Activated CD8-positive, alpha-beta memory T cell treated with anti-CD3 and anti-CD28 coated beads, Interleukin-2, amount 50 U/mL, for 1 hour (primary cell): ENCODE measurements around the gene RGS16.

ENCODE experiments used
- DNase-seq: peaks from one replicate; pipeline ENCODE4 v3.0.0-alpha.2; 2020; ENCODE audit errors: extremely low read depth

The RGS16 gene

DNA sequence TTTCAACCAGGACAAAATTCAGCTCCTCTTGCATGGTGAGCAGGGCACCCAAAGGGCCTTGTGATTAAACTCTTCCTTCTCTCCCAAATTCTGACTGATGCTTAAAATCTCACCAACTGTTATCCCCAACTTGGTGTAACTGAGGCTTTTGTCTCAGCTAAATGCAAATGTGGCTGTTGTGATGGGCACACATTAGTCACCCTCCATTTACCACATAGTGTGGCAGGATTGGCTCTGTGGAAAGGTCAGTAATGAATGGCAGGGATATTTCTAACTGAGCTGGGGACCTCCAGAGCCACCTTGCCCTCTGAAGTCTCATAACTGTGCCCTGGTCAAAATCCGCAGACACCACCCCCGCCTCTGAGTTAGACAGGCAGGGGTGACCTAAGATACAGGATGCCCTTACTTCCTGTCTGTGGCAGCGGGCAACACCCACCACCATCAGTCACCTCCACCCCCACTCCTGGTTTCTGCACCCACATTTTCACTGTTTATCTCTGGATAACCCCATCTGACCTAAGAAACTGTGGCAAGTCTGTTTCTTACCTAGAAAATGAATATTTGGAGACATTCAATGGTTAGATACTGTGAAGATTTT lies 25.4 kb upstream of the RGS16 start:
- no peak for DNase-seq

DNA sequence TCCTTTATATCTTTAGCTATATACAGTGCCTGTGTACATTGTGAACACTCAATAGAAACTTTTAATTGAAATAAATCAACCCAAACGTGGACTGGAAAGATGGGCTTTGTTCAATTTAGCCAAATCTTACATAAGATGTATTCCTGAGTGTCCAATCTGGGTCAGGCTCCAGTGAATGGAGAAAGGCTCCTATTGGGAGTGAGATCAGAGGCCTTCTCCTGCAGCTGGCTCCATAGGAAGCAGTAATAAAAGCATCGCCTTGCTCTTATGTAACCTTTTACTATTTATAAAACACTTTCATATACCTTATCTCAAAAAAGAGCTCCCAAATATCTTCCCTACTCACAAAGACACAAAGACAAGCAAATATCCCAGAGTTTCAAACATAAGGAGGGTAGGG lies 24.9 kb upstream of the RGS16 start:
- DNase-seq: no peak

DNA sequence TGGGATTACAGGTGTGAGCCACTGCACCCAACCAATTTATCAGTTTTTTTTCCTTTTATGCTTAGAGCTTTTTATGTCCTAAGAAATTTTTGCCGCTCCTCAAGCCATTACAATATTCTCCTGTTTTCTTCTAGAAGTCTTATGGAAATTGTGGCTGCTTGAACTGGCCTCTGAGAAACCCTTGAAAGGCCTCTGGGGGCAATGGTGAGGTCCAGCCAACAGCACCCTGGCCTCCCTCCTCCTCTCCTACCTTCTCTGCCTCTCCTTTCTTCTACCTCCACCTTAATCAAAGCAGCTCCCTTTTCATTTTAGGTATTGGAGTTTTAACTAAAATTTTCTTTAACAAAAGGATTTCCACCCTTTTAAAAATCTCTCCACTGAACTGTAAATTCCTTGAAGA lies 24.5 kb upstream of the RGS16 start:
- no peak for DNase-seq

DNA sequence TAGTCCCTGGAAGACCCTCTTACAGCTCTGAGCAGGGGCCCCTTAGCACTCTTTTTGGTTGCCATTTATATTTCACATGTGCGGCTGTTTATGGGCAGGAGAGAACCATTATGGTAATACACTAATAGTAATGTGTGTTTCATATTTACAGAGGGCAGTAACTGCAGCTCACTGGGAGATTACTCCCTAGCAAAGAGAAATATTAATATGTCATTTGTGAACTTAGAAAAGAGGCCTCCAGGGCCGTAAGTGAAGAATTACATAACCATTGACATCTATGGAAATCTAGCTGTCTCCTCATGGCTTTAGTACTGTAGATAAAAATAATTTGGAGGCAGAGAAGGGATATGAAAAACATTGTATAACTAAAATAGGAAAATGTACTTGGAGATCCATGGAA lies 23.4 kb upstream of the RGS16 start:
- DNase-seq: no peak

DNA sequence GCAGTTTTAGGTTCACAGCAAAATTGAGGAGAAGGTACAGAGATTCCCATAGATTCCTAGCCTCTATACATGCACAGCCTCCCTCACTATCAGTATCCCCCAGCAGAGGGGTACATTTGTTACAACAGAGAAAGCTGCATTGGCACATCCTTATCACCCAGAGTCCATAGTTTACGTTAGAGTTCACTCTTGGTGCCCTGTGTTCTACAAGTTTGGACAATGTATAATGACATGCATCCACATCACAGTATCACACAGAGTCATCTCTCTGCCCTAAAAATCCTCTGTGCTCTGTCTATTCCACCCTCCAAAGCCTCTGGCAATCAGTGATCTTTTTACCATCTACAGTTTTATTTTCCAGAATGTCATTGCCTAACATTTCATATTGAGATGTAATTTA lies 22.3 kb upstream of the RGS16 start:
- no peak for DNase-seq

DNA sequence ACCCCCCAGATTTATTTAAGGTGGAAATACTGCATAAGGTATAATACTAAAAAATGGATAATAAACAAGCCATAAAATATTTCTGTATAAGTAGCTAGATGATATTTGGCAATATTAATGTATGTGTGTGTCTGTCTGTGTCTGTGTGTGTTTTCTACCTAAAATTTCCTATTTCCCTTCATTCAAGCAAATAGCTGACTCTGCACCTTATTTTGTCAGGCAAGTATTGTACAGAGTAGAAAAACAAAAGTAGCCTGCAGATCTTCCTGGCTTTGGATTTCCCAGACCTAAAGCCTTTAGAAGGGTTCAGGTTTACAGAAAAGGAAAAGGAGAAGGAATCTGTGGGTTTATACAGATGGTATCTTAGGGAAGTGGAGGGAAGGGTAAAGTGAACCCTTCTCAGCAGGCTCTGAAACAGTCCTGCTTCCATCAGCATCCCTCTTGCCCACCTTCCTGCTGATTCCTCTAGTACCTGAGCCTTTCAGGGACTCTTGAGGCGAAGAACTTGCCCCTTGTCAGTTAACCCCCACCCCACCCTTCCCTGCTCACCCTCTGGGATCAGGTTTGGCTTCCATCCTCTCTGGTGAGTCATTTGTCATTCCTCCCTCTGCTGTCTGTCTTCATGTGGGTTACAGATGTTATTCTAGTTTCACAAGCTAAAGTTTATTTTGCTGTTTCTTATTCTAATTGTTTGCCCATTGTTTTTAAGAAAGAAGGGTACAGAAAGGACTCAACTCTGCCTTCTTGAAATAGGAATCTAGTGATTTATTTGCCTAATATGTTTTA lies 21.7 kb upstream of the RGS16 start:
- no peak for DNase-seq

DNA sequence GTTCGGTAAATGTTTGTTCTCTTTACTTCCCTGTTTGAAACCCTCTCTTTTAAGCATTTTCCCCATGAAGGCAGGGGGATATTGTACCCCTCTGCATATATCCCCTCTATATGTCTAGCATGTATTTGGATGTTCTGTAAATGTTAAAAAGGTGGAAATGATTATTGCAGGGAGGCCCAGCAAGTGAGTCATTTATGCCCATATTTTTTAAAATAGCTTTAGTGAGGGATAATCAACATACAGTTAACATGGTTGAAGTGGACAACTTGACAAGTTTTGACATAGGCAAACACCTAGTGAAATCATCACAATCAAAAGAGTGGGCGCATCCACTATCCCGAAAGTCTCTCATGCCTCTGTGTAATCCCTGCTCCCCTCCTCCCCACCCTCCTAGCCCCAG lies 20.8 kb upstream of the RGS16 start:
- DNase-seq: no peak

DNA sequence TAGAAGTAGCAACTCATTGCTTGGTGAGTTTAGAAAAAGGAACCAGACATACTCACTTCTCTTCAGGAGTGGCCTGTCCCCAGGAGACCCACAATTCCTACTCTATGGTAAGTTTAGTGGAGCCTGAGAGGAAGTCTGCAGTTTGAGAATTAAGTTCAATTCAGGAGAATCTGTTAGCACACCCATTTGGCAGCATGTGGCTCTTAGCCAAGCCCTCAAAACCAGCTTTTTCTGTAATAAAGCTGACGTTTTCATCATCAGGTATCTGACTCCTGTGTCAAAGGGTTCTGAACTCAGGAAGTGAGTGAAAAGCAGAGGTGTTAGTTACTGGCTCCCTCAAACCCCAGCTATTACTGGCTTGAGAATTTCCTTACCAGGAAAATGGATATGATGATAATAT lies 20.4 kb upstream of the RGS16 start:
- DNase-seq: no peak

DNA sequence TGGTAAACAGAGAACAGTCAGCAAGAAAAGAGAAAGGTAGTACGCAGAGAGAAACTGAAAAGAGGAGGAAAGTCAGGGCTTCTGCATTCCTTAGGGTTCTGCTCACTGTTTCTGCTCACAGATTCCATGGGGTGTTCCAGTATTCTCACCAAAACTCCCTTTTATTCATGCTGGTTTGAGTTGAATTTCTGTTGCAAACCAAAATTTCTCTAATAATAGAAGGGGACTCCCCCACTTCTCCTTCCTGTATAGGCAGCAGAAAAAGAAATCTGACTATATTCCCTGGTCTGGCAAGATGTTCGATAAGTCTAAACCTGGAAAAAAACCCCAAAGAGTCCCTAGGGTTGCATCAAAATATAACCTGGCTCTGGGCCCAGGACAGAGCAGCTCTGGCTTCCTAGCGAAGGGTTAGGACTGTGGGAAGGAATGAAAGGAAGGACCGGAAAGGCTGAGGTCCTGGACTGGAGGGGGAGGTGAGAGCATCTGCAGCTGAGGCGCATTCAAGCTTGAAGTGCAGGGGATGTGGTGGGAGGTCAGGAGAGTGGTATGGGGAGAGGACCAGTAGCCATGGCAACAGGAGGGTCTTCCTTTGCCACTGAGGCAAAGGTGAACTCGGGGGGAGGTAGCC lies 18.8 kb upstream of the RGS16 start:
- DNase-seq: no peak

DNA sequence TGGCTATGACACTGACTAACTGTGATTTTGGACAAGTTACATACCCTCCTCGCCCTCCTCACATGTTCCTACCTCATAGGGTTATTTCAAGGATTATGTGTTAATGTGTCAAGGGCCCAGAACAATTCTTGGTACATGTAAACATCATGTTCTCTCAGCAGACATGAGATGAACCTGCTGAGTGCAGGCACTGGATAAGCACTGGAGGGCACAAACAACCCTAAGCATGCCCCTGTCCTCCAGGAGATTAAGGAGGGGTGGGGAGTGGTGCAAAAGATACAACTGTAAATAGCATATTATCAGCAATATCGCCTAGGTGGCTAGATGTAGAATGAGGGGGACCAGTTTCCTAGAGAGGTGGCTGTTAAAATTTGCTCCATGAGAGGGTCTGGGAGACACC lies 17.7 kb upstream of the RGS16 start:
- DNase-seq: no peak

DNA sequence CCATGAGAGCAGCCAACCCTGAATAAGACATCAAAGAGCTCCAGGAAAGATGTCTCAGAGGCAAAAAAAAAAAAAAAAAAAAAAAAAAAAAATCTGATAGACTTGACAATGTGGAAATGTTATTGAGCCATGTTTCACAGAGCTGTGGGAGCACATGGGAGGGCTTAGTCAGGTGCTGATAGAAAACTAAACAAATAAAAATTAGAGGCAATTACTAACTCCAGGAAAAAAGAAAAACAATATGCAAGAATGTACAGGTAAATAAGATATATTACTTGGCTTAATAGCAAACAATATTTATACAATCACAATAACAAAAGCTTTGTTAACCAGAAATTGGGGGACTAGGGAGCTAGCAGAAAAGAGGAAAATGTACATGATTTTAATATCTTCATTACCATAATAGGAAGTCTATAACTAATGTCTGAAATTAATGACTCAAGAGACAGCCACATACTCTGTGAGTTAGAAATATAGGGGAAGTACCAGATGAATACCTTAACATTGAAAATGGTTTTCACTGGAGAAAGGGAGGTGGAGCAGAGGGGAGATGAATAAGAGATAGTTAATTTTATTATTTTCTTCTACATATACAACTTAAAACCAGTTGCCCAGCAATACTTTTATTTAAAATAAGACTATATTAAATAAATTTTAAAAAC lies 16.9 kb upstream of the RGS16 start:
- no peak for DNase-seq

DNA sequence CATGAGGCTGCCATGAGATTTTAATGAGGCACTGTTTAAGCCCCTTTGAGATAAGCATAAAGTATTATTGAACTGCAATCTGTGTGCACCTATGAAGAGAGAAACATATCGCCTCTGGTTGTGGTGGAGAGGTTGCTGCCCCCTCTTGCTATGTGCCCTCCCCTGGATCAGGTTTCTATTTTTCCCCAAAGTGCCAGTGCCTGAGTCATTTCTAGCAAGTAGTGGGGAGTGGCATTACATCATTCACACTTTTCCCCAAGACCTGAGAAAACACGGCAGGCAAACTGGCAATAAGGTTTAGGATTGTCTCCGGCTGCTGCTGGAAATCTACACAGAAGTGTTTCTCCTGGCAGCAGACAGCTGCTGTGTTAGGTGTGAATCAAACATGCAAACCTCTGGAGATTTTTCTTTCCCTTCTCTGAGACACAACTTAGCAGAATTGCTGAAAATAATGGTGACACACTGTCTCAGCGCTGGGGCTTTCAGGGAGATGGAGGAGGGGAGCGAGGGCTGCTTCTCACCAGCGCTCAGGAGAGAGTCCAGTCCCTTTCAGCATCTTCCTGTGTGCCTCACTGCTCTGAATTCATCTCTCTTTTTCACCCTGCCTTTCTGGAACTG lies 13.7 kb upstream of the RGS16 start:
- DNase-seq: no peak

DNA sequence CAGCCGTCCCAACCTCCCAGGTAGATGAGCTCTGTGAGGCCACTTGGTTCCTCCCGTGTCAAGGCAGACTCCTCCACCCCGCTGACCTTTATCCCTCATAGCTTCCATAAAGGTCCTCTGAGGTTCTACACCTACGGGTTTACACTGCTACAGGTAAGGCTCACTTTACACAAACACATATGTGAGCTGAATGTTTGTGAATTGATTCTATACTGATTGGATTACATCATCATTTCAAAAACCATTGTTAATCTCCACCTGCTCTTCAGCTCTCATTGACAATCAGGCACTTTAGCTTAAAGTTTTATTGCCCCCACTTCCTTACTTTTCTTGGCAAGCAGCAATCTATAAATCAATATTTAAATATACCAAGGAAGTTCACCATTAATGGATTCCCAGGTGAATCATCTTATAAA lies 12.8 kb upstream of the RGS16 start:
- no peak for DNase-seq

DNA sequence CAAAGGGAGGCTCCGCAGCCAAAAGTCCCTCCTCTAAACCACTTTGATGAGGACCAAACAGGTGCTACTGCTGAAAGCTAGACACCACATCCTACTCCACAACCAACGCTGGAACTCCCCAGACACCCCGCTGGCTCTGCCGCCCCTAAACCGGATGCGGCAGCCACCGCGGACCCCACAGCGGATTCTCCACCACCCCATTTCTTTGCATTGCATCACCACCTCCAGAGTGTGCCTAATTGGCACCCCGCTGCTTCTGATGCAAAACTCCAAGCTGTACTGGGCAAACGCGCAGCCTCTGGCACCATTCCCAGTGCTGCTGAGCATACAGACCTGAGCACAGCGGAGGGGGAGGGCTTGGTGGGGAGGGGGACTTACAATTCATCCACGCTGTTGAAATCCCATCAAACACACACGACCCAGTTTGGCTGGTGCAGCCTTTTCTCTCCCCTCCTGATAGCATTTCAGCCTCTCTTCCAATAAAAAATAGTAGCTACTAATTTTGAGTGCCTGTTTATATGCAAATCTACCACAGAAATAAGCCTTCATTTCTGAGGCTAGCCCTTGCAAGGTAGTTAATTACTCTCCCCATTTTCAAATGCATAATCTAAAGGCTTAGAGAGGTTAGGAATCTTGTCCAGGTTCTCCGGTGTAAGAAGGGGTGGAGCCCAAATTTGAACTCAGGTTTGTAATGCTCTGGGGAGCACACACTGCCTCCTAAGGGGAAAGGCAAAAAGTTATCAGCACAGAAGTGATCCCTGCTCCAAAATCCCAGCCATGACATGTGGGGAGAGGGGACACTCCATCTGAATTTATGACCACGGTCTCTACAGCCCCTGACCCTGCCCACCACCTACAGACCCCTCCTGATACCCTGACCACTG lies 12.2 kb upstream of the RGS16 start:
- peak; percentile 70 for DNase-seq

DNA sequence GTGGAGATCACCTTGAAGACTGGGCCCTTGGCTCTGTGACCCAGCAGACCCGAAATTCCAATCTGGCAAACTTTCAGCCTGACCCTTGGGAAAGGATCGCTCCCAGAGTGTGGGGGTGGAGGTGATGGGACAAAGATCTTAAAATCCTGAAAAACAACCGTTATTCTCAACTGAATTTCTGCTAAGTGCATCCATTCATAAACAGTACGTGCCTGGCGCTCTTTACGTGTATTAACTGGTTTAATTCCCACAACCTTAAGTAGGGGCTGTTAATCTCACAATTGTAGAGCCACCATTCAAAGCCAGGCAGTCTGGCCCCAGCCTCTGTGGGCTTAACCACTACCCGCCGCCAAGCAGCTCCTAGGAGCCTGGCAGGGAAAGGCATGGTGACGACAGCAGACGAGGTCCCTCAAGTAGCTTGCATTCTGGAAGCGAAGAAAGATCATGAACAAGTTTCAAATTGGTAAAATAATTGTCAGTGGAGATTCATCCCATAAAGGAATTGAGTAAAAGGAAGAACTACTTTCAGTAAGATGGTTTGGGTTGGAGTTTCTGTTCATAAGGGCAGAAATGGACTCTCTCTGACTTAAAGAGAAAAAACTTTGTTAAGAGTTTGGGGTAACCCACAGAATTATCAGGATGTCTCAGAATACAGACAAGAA lies 11.4 kb upstream of the RGS16 start:
- no peak for DNase-seq

DNA sequence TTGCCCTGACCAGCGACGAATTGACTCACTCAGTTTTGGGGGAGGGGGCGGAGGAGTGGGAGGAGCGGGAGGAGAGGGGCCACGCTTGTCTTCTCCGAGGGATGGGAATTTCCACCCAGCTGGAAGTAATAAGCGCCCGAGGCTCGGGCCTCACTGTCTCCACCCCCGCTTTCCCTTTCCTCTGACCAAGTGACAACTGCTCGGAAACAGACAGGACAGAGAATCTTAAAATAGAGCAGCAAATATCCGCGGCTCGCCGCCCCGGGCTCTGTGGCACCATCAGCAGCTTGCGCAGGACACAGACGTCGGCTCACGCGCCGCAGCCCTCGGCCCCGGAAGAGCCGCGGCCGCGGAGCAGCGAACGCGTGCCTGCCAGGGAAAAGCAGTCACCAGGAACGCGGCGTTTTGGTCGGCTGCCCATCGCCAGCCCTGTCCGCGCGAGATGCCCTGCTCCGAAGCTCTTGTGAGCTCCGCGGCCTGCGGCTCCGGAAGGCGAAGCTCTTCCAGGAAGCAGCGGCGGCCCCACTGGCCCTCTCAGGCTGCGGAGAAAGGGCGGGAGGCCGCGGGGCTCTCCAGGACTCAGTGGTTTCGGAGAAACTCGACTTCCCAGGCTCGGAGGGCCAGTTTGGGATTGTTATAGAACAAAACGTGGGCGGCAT lies 10.7 kb upstream of the RGS16 start:
- no peak for DNase-seq

DNA sequence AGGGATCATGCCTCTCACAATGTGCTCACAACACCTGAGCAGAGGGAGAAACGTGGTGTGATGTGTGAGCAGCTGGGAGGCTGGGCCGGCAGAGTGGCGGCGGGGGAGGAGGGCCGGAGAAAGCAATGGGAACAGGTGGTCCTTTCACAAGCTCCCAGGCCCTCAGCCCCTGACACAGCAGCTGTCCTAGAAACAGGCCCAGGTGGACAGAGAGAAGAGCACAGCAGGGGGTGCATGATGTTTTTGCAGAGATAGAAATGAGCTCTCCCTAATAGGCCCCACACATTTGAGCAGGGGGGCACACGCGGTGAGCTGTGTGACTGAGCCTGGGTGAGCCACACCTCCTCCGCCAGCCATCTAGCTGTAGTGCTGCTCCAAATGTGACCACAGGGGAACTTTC lies 7.6 kb upstream of the RGS16 start:
- DNase-seq: no peak

DNA sequence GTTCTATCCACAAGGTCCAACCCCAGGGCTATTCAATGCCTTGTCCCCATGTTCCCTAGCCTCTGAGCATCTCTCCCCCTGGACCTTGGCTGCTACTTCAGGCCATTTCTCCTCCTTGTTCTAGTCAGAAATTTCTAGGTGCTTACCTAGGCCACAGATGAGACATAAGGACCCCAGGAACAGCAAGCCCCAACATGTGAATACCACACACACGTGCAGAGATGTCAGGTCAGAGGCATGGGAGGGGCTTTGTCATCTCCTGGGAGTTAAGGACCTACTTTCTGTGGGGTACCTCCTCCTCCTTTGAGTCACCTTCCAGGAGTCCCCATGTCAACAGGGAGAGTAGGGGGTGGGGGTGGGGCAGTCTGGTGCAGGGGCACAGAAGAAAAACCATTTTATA lies 7.1 kb upstream of the RGS16 start:
- DNase-seq: no peak

DNA sequence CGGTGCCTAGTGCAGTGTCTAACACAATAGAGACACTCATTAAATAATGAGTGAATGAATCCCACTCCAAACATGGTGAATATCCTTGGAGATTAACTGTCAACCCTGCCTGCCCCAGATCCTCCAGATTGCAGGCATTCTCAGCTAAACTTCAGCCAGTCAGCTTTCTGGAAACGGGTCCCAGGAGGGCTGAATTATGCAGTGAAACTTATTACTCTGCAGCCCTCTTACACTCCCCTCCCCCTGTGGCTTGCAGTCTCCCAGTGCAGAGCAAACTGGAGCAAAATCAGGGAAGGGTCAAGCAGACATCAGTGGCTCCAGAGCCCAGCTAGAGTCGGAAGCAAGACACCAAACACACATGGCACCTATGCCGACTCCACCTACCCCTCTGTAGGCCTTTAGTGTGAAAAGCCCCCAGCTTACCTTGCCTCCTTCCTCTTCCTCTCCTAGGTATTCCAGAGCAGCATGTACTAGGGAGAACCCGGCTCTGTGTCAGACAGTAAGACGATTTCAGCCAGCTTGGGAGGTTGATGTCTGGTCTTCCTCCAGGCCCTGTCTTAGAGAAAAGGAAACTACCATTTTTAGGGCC lies 6.5 kb upstream of the RGS16 start:
- no peak for DNase-seq
